Measurements from ENCODE around the gene ABCC9. TPM values are rescaled to one million over a fixed set of nuclear protein-coding genes. Genes with fewer than 3 reads are reported as not detected.
A peak's percentile ranks its signal among the peaks of the same experiment; 100 is the strongest.

Gene ABCC9
- polyA plus RNA-seq, 1 of the 3 experiments (the other 2 are of a cell fraction) = 0.02 TPM

GRCh38 chr12:21764950-21765349 lies 176.3 kb downstream of the ABCC9 start:
- Histone ChIP-seq H3K27me3 (ENCODE audit: insufficient read depth) (no peaks in the 10 kb centered on the region), H4K20me1 (ENCODE audit: insufficient read depth) (no peaks in the 10 kb centered on the region), H3K36me3 (replicated peaks in 1 of 2; ENCODE audit: control insufficient read depth in 1 of 2, insufficient read depth in 2 of 2, low read length in 1 of 2) (no peaks in the 10 kb centered on the region), H3K4me3 (ENCODE audit: low read depth in 2 of 2, low read length in 1 of 2) (no peak overlapping the region), H3K9me2 (no peaks in the 10 kb centered on the region), H3K4me1 (ENCODE audit: control insufficient read depth in 1 of 2, insufficient read depth in 2 of 2, low read depth in 1 of 2, low read length in 1 of 2) (peaks cover 0 to 12% of the 10 kb centered on the region in 2 experiments; a peak in 2 of 4 replicates), H3K9me3 (no peaks in the 10 kb centered on the region), H3K9ac (no peak overlapping the region), H3K27ac (ENCODE audit: low read depth in 2 of 2, low read length in 1 of 2) (peak overlapping the region in 1 of 2 experiments; percentile 82; a peak in 2 of 4 replicates), H2AFZ (ENCODE audit: low read depth) (no peak overlapping the region), H3K4me2 (no peak overlapping the region), H3K79me2 (ENCODE audit: insufficient read depth) (no peaks in the 10 kb centered on the region), H3F3A (replicated peaks; ENCODE audit: insufficient read depth) (no peaks in the 10 kb centered on the region)
- 26% methylated on average over 4 of the region's 4 CpGs for WGBS (ENCODE audit: low lambda C conversion rate)
- peak; percentile 41 for DNase-seq
- ChIA-PET CTCF (interaction anchor here (0.8 to 1.9 kb wide), 6 partner anchors 8 to 225 kb away, joined by 3 to 4 read pairs (median 4); no protein-coding TSS in a partner anchor), POLR2A (no interaction called here)
- TF ChIP-seq POLR2AphosphoS5 (IDR thresholded peaks at IDR 0.05; ENCODE audit: low read depth, low read length) (no peak), EP300 (IDR thresholded peaks at IDR 0.05; ENCODE audit: borderline replicate concordance in 1 of 2, low read depth in 1 of 2, low read length in 1 of 2) (peak in 1 of 2 experiments; percentile 44; a peak in 1 of 4 replicates), GATA2 (CRISPR knock-in tag; IDR thresholded peaks at IDR 0.05) (peak; percentile 28; the same call in 1 of the 2 replicates), IRF3 (IDR thresholded peaks at IDR 0.05; ENCODE audit: low read depth, low read length) (no peak), TAF1 (IDR thresholded peaks at IDR 0.05; ENCODE audit: borderline replicate concordance, low read depth, low read length) (no peak), CHD2 (IDR thresholded peaks at IDR 0.05; ENCODE audit: low read length, partially characterized antibody) (peak; percentile 10), RCOR1 (IDR thresholded peaks at IDR 0.05; ENCODE audit: low read length) (peak; percentile 31; the same call in 1 of the 2 replicates), FOXJ3 (CRISPR knock-in tag; IDR thresholded peaks at IDR 0.05) (0 out of 2 replicates have a peak, but pooled peaks have one; percentile 41), RAD21 (IDR thresholded peaks at IDR 0.05; ENCODE audit: low read length) (peak; percentile 9; the same call in 1 of the 2 replicates)

DNA sequence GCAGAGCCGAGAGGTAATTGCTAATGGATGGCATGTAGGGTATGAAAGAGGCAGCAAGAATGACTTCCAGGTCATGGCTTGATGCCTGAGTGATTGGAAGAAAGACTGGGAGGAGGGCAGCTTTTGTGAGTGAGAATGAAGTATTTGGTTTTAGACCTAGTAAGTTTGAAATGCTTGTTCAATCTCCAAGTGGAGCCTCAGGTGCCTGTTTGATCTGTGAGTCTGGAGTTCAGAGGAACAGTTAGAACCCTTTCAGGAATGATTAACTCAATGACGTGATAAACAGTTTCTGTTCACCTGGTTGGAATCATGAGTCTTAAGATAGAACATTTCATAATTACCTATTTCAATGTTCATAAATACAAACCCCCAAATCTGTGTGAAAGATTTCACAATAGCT lies 177.2 kb downstream of the ABCC9 start:
- H3K9me3 ChIP-seq = no peaks in the 10 kb centered on the region
- no peak overlapping the region for H3K9ac ChIP-seq
- H4K20me1 ChIP-seq (ENCODE audit: insufficient read depth) = no peaks in the 10 kb centered on the region
- H3K36me3 ChIP-seq (replicated peaks in 1 of 2; ENCODE audit: control insufficient read depth in 1 of 2, insufficient read depth in 2 of 2, low read length in 1 of 2) = no peaks in the 10 kb centered on the region
- H3K9me2 ChIP-seq = no peaks in the 10 kb centered on the region
- H3K4me3 ChIP-seq (ENCODE audit: low read depth in 2 of 2, low read length in 1 of 2) = no peak overlapping the region
- no peak for DNase-seq
- POLR2A ChIA-PET = no interaction called here
- no peak overlapping the region; a peak in 1 of 4 replicates for H3K27ac ChIP-seq (ENCODE audit: low read depth in 2 of 2, low read length in 1 of 2)
- WGBS (ENCODE audit: low lambda C conversion rate) = 23% methylated on average over 2 of the region's 2 CpGs
- H3K27me3 ChIP-seq (ENCODE audit: insufficient read depth) = no peaks in the 10 kb centered on the region
- no peak overlapping the region for H3K4me2 ChIP-seq
- H2AFZ ChIP-seq (ENCODE audit: low read depth) = no peak overlapping the region
- CTCF ChIA-PET = interaction anchor here (0.8 to 1.9 kb wide), 5 partner anchors 9 to 226 kb away, joined by 3 to 4 read pairs (median 4); no protein-coding TSS in a partner anchor
- H3K4me1 ChIP-seq (ENCODE audit: control insufficient read depth in 1 of 2, insufficient read depth in 2 of 2, low read depth in 1 of 2, low read length in 1 of 2) = peaks cover 0 to 12% of the 10 kb centered on the region in 2 experiments; a peak in 2 of 4 replicates
- no peaks in the 10 kb centered on the region for H3F3A ChIP-seq (replicated peaks; ENCODE audit: insufficient read depth)
- H3K79me2 ChIP-seq (ENCODE audit: insufficient read depth) = no peaks in the 10 kb centered on the region
- TF ChIP-seq CHD2 (IDR thresholded peaks at IDR 0.05; ENCODE audit: low read length, partially characterized antibody) = no peak
- no peak for TF ChIP-seq EP300 (IDR thresholded peaks at IDR 0.05; ENCODE audit: borderline replicate concordance in 1 of 2, low read depth in 1 of 2, low read length in 1 of 2)
- TF ChIP-seq TEAD4 (IDR thresholded peaks at IDR 0.05; ENCODE audit: borderline replicate concordance, insufficient read depth) = no peak
- TF ChIP-seq MXI1 (IDR thresholded peaks at IDR 0.05; ENCODE audit: low read depth, low read length) = no peak
- no peak for TF ChIP-seq FOXM1 (IDR thresholded peaks at IDR 0.05; ENCODE audit: low read depth)
- no peak for TF ChIP-seq MEF2A (IDR thresholded peaks at IDR 0.05; ENCODE audit: borderline replicate concordance, low read depth)
- TF ChIP-seq, protein P1, sequence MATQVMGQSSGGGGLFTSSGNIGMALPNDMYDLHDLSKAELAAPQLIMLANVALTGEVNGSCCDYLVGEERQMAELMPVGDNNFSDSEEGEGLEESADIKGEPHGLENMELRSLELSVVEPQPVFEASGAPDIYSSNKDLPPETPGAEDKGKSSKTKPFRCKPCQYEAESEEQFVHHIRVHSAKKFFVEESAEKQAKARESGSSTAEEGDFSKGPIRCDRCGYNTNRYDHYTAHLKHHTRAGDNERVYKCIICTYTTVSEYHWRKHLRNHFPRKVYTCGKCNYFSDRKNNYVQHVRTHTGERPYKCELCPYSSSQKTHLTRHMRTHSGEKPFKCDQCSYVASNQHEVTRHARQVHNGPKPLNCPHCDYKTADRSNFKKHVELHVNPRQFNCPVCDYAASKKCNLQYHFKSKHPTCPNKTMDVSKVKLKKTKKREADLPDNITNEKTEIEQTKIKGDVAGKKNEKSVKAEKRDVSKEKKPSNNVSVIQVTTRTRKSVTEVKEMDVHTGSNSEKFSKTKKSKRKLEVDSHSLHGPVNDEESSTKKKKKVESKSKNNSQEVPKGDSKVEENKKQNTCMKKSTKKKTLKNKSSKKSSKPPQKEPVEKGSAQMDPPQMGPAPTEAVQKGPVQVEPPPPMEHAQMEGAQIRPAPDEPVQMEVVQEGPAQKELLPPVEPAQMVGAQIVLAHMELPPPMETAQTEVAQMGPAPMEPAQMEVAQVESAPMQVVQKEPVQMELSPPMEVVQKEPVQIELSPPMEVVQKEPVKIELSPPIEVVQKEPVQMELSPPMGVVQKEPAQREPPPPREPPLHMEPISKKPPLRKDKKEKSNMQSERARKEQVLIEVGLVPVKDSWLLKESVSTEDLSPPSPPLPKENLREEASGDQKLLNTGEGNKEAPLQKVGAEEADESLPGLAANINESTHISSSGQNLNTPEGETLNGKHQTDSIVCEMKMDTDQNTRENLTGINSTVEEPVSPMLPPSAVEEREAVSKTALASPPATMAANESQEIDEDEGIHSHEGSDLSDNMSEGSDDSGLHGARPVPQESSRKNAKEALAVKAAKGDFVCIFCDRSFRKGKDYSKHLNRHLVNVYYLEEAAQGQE (IDR thresholded peaks at IDR 0.05; ENCODE audit: low read depth, low read length) = no peak
- TF ChIP-seq SIN3A (IDR thresholded peaks at IDR 0.05; ENCODE audit: borderline replicate concordance, low read depth, low read length) = no peak
- TF ChIP-seq YY1 (IDR thresholded peaks at IDR 0.05; ENCODE audit: low read depth) = no peak
- TF ChIP-seq, protein P2, sequence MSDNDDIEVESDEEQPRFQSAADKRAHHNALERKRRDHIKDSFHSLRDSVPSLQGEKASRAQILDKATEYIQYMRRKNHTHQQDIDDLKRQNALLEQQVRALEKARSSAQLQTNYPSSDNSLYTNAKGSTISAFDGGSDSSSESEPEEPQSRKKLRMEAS (IDR thresholded peaks at IDR 0.05; ENCODE audit: low read depth) = no peak
- TF ChIP-seq TAF1 (IDR thresholded peaks at IDR 0.05; ENCODE audit: borderline replicate concordance, low read depth, low read length) = no peak
- no peak for TF ChIP-seq RXRA (IDR thresholded peaks at IDR 0.05; ENCODE audit: borderline replicate concordance, low read depth)
- TF ChIP-seq USF2 (IDR thresholded peaks at IDR 0.05; ENCODE audit: borderline replicate concordance, low read depth, low read length) = no peak
